HL-60 (cell line): ENCODE results near the gene EPS8.

Source experiments
- DNase-seq, 2 experiments: peaks; one replicate each; pipeline ENCODE4 v3.0.0-alpha.2; 2010 to 2020; ENCODE audit warnings: low read depth in 1 of 2, low spot score in 1 of 2
- H3K27ac ChIP-seq: fragments of 250-450 bp; sonication (Bioruptor Pico); replicated peaks from 2 replicates; pipeline ENCODE4 v1.5.1; 2020; ENCODE audit warnings: mild to moderate bottlenecking, moderate library complexity
- H3K27me3 ChIP-seq: fragments of 250-450 bp; sonication (Bioruptor Pico); 2 replicates; pipeline ENCODE4 v1.5.1; 2021; ENCODE audit warnings: mild to moderate bottlenecking, moderate library complexity; ENCODE audit not compliant: insufficient read depth, poor library complexity, severe bottlenecking
- H3K4me3 ChIP-seq: replicated peaks from 2 replicates; pipeline ENCODE4 v1.5.1; 2011; ENCODE audit warnings: mild to moderate bottlenecking, control low read depth, low read length; ENCODE audit not compliant: insufficient read depth
- CTCF ChIP-seq: IDR thresholded peaks from one replicate; pipeline ENCODE4 v1.5.1; 2011; ENCODE audit warnings: low read length, control low read depth, inconsistent platforms; ENCODE audit not compliant: insufficient read depth
- GABPA ChIP-seq: IDR thresholded peaks from 2 replicates; pipeline ENCODE4 v1.6.1; 2012; ENCODE audit warnings: low read depth
- POLR2AphosphoS5 ChIP-seq: IDR thresholded peaks from 2 replicates; pipeline ENCODE4 v1.6.1; 2012; ENCODE audit warnings: low read depth
- REST ChIP-seq: IDR thresholded peaks from 2 replicates; pipeline ENCODE4 v1.6.1; 2012; ENCODE audit warnings: low read depth; ENCODE audit not compliant: insufficient replicate concordance
- SPI1 ChIP-seq: IDR thresholded peaks from 2 replicates; pipeline ENCODE4 v1.6.1; 2012; ENCODE audit warnings: low read depth, mild to moderate bottlenecking, borderline replicate concordance

EPS8 gene

GRCh38 chr12:15682826-15683225 is 106.4 kb downstream of the EPS8 start:
- no peak overlapping the region for H3K27ac ChIP-seq
- no peaks in the 10 kb centered on the region for H3K27me3 ChIP-seq
- DNase-seq = no peak
- H3K4me3 ChIP-seq = no peak overlapping the region
- TF ChIP-seq CTCF (no peak), POLR2AphosphoS5 (no peak), REST (no peak)

- TF ChIP-seq GABPA (no peak), SPI1 (no peak), POLR2AphosphoS5 (no peak), REST (no peak), CTCF (no peak)
- no peak overlapping the region for H3K4me3 ChIP-seq
- H3K27me3 ChIP-seq = no peaks in the 10 kb centered on the region
- no peak for DNase-seq
- no peak overlapping the region for H3K27ac ChIP-seq
Observed at GRCh38 chr12:15679151-15679550, 110.0 kb downstream of the EPS8 start.

- no peak for DNase-seq
- Histone ChIP-seq H3K27me3 (no peaks in the 10 kb centered on the region), H3K27ac (no peak overlapping the region), H3K4me3 (no peak overlapping the region)
- TF ChIP-seq REST (no peak), SPI1 (no peak), CTCF (no peak), POLR2AphosphoS5 (no peak), GABPA (no peak)
Observed at GRCh38 chr12:15677726-15678201, 111.4 kb downstream of the EPS8 start.
